HepG2 (cell line): ENCODE results near the gene CDH22.

ENCODE experiments used
- ATM ChIP-seq: fragments of 450-650 bp; IDR thresholded peaks from 2 replicates; pipeline ENCODE4 v1.7.1; 2017; ENCODE audit warnings: mild to moderate bottlenecking, borderline replicate concordance
- ZNF709 ChIP-seq: sonication (generic); formaldehyde crosslinking; IDR thresholded peaks from 2 replicates; pipeline ENCODE4 v1.5.0; 2020; ENCODE audit warnings: mild to moderate bottlenecking, missing genetic modification reagents
- TF ChIP-seq, protein P1 (sequence below): IDR thresholded peaks from 2 replicates; pipeline ENCODE4 v1.6.1; 2012; ENCODE audit warnings: inconsistent platforms
- TF ChIP-seq, protein P2 (sequence below), 2 experiments: IDR thresholded peaks; 2 replicates each; pipeline ENCODE4 v1.6.1; 2011 to 2012; ENCODE audit warnings: low read length in 2 of 2, borderline replicate concordance in 1 of 2, low read depth in 1 of 2, mild to moderate bottlenecking in 1 of 2, moderate library complexity in 1 of 2
- TF ChIP-seq, protein P3 (sequence below): IDR thresholded peaks from 2 replicates; pipeline ENCODE4 v1.6.1; 2016; ENCODE audit warnings: mild to moderate bottlenecking
- TF ChIP-seq, protein P4 (sequence below): sonication (generic); formaldehyde crosslinking; conservative IDR thresholded peaks from 2 replicates; pipeline ENCODE4 v1.4.0; 2020; ENCODE audit warnings: missing genetic modification reagents

DNA sequence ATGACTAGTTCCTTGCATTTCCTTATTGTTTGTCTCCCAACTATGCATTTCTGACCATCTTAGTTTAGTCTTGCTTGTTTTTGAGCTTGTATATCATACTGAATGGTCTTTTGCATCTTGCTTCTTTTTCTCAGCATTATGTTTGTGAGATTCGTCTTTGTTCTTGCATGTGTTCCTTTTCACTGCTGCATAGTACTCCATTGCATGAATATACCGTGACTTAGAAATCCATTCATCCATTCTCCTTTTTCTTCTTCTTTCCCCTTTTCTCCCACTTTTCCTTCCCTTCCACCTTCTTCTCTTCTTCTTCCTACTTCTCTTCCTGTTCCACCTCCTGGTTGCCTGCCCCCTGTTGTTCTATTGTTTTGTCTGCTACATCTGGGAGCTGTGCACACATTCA, 42.8 kb downstream of the CDH22 start:
- TF ChIP-seq, protein P1, sequence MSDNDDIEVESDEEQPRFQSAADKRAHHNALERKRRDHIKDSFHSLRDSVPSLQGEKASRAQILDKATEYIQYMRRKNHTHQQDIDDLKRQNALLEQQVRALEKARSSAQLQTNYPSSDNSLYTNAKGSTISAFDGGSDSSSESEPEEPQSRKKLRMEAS: no peak
- TF ChIP-seq ZNF709 (CRISPR knock-in tag) (no peak), ATM (no peak)
- TF ChIP-seq, protein P2, sequence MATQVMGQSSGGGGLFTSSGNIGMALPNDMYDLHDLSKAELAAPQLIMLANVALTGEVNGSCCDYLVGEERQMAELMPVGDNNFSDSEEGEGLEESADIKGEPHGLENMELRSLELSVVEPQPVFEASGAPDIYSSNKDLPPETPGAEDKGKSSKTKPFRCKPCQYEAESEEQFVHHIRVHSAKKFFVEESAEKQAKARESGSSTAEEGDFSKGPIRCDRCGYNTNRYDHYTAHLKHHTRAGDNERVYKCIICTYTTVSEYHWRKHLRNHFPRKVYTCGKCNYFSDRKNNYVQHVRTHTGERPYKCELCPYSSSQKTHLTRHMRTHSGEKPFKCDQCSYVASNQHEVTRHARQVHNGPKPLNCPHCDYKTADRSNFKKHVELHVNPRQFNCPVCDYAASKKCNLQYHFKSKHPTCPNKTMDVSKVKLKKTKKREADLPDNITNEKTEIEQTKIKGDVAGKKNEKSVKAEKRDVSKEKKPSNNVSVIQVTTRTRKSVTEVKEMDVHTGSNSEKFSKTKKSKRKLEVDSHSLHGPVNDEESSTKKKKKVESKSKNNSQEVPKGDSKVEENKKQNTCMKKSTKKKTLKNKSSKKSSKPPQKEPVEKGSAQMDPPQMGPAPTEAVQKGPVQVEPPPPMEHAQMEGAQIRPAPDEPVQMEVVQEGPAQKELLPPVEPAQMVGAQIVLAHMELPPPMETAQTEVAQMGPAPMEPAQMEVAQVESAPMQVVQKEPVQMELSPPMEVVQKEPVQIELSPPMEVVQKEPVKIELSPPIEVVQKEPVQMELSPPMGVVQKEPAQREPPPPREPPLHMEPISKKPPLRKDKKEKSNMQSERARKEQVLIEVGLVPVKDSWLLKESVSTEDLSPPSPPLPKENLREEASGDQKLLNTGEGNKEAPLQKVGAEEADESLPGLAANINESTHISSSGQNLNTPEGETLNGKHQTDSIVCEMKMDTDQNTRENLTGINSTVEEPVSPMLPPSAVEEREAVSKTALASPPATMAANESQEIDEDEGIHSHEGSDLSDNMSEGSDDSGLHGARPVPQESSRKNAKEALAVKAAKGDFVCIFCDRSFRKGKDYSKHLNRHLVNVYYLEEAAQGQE (IDR thresholded peaks at IDR 0.05; ENCODE audit: borderline replicate concordance in 1 of 2, low read depth in 1 of 2, low read length in 2 of 2): no peak
- TF ChIP-seq, protein P3, sequence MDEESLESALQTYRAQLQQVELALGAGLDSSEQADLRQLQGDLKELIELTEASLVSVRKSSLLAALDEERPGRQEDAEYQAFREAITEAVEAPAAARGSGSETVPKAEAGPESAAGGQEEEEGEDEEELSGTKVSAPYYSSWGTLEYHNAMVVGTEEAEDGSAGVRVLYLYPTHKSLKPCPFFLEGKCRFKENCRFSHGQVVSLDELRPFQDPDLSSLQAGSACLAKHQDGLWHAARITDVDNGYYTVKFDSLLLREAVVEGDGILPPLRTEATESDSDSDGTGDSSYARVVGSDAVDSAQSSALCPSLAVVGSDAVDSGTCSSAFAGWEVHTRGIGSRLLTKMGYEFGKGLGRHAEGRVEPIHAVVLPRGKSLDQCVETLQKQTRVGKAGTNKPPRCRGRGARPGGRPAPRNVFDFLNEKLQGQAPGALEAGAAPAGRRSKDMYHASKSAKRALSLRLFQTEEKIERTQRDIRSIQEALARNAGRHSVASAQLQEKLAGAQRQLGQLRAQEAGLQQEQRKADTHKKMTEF (CRISPR knock-in tag): no peak
- TF ChIP-seq, protein P4, sequence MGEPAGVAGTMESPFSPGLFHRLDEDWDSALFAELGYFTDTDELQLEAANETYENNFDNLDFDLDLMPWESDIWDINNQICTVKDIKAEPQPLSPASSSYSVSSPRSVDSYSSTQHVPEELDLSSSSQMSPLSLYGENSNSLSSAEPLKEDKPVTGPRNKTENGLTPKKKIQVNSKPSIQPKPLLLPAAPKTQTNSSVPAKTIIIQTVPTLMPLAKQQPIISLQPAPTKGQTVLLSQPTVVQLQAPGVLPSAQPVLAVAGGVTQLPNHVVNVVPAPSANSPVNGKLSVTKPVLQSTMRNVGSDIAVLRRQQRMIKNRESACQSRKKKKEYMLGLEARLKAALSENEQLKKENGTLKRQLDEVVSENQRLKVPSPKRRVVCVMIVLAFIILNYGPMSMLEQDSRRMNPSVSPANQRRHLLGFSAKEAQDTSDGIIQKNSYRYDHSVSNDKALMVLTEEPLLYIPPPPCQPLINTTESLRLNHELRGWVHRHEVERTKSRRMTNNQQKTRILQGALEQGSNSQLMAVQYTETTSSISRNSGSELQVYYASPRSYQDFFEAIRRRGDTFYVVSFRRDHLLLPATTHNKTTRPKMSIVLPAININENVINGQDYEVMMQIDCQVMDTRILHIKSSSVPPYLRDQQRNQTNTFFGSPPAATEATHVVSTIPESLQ (CRISPR knock-in tag): no peak
